GM10847 (cell line): ENCODE data around the gene KSR2.

Source experiments
- POLR2A ChIP-seq: IDR thresholded peaks from 2 replicates; pipeline ENCODE4 v1.6.1; 2011; ENCODE audit not compliant: insufficient read length; ENCODE audit errors: extremely low read depth

Gene KSR2

DNA sequence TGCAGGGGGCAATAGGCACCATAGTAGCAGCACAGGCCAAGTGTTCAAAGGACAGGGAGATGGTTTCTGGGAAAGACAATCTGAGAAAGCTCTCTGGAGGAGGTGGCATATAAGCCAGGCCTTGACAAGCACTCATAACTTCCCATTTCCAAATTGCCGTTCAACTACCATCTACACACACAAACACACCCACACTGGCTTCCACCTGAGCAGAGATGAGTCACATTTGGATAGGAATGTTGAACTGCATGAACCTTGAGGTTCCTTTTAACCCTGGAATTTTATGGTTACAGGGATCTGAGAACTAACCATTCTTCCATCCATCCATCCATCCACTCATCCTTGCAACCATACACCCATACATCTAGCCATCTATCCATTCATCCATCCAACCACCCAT, 86.6 kb downstream of the KSR2 start:
- no peak for TF ChIP-seq POLR2A

DNA sequence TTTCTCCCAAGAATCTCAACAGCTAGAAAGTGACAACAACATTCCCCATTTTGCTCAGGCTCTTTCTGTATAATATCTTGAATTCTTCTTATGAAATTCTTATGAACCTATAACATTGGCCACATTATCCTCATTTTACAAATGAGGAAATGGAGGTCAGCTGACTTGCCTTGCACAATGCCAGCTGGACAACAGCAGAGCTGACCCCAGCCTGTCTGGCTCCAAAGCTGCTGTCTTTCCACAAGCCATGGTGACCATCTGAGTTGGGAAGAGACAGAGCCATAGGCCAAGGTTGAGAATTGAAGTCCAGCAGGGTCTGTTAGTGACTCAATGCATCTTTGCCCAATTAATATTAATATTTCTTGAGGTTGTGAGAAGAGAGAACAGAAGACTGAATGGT, 87.3 kb downstream of the KSR2 start:
- TF ChIP-seq POLR2A, result no peak

DNA sequence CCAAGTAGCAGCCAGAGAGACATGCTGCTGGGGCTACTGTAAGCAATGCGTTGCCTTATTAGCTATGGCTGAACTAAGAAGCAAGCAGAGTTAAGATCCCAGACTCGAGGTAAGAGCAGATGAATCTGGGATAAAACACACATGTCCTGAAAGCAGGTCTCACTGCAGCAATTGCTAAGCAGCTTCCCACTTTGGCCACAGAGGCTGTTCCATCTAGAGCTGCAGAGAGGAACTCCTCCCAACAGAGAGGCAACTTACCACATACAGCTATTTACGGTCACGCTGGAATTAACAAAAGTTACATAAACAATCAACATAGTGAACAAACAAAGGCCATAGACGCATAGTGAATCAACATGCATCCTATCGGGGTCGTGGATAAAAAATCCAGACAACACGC, 90.2 kb downstream of the KSR2 start:
- TF ChIP-seq POLR2A, result no peak

DNA sequence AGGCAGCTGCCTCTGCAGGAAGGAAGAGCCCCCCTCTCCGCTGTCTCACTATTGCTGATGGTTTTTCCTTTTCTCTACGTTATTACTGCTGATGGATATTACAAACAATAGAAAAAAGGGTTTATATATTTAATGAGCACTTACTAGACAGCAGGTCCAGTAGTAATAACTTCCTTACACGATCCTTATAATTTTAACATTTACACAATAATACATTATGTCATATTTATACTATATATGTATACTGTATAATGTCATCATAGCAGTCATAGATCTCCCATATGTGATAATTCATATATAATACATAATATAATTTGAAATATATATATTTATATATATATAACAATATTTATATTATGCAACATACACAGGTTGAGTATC, 92.4 kb downstream of the KSR2 start:
- no peak for TF ChIP-seq POLR2A

DNA sequence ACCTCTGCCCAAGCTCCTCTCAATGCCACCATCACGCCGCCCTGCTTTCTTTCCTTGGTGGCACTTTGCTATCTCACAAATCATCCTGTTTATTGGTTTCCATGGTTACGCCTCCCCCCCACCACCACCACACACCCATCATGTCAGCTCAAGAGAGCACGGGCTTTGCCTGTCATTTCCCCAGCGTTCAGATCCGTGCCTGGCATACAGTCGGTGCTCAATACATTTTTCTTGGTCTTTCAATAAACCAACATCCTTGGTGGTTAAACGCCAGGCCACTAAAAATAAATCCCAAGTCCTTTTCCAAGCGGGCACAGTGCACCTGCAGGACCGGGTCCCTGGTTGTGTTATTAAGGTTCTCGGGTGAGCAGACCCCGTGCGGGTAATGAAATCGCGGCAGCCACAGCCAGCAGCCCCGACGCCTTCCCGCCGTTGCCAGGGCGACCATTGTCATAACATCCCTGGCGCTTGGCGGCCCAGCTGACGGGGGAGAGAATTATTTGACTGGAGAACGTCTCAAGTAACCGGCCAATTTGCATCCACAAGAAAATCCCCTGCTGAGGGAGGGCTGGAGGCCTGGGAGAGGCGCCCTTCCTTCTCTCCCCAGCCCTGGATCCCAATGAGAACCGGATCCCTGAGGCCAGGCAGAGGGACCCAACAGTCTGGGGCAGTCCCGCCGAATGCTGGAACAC, 92.9 kb downstream of the KSR2 start:
- no peak for TF ChIP-seq POLR2A

DNA sequence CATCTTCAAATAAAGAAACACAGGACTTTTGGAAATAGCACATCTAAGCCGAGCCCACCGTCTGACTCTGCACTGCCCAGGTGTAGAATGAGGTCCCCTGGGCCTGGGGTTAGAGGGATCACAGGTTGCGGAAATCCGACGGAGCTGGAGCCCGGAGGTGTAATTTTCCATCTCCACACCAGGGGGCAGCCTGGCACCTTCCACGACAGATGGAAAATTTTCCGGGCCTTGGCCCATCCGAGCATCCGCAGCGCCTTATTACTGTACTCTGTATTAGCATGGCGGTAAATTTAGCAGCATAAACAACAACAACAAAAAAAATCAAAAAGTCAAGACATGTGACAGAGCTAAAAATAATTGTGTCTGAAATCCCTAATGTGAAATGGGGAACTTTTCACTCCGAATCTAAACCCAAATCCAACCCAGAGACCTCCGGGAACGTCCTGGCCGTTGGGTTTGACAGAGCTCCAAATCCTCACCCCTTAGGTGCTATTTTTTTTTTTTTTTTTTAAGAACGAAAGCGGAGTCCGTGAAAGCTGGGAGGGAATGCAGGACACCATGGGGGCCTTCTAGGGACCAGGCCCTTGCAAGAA, 93.9 kb downstream of the KSR2 start:
- TF ChIP-seq POLR2A, result no peak

DNA sequence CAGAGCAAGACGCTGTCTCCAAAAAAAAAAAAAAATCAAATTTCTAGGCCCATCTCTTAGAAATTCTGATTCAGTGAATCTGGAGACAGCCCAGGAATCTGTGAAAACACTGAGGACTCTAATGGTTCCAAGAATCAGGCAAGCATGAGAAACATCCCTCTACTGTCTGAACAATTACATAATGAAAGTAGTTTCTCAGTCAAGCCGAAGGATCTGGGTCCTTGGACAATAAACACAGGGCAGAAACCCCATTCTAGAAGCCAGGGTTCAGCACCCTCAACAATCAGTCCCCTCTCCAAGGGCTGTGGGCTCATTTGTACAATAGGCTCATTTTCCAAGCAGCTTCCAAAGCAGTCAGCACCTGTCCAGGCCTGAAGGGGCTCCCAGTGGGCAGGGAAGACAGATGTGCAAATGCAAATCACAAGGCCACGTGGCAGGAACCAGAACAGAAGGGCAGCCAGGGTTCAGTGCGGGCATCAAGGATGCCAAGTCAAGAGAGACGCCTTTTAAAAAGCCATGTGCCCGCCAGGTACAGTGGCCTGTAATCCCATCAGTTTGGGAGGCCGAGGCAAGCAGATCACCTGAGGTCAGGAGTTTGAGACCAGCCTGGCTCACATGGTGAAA, 96.1 kb downstream of the KSR2 start:
- TF ChIP-seq POLR2A, result no peak

DNA sequence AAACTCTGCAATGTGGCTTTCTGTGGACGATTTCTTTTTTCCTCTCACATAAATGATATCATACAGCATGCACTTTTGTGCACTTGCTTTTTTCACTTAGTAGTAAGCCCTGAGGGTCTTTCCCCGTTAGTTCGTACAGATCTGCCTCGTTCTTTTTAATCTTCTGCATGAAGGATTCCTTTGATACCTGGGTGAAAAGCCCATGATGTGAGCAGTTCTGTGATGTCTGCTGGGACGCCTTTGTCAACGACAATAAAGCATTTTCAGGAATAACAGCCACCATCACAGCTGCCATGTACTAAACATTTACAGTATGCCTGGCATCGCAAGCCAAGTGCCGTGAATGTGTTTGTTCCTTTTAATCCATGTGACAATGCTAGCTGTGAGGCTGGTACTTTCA, 99.2 kb downstream of the KSR2 start:
- no peak for TF ChIP-seq POLR2A

DNA sequence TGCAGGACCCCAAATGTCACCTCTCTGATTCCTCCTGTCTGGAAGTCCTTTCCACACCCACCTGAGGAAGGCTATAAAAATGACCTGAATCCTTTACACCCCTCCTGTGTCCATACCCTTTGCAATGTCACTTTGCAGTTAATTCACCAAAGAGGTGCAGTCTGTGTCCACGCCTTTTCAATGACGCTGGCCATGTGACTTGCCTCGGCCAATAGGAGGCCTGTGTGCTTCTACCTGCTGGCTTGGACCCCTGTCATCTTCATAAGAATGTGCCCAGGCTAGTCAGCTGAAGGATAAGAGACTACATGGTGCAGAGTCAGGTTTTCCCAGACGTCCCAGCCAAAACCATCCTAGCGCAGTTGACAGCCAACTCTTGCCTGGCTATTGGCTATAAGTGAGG, 101.4 kb downstream of the KSR2 start:
- TF ChIP-seq POLR2A, result no peak

DNA sequence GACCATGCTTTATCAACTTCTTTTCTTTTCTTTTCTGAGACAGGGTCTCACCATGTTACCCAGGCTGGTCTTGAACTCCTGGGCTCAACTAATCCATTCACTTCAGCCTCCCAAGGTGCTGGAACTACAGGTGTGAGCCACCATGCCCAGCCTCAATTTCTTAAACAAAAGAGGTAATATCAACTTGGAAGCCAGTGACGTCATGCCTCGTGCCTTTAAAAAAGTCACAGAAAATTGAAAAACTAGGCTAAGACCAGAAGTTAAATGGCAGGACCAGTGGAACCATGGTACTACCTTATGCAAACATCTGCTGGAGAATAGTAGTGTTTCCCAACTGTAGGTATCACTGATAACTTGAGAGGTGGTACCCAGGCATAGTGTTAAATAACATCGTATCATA, 103.3 kb downstream of the KSR2 start:
- no peak for TF ChIP-seq POLR2A

DNA sequence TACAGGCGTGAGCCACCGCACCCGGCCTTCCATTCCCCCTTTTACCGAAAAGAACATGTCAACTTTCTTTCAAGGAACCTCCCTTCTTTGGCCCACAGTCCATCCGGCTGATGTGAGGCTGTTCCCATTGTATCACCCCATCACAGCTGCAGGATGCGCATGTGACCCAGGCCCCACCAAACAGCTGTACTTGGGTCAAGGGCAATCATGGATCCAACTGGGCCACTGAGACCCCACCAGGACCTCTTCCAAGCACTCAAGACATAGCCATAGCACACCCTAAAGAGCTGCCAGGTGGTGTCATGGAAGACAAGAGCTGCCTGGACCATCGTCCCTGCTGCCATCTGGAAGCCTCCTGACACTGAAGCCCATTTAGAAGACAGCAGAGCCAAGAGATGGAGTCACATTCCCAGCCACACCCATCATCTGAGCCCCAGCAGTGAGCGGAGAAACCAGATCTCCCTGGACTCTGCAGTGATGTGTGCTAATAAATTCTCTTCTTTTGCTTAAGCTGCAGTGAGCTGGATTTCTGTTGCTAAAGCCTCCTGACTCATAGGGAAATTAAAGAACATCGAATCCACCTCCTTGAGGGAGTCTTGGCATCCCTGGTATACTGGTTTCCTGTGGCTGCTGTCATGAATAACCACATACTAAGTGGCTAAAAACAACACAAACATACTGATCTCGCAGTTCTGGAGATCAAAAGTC, 105.6 kb downstream of the KSR2 start:
- no peak for TF ChIP-seq POLR2A

DNA sequence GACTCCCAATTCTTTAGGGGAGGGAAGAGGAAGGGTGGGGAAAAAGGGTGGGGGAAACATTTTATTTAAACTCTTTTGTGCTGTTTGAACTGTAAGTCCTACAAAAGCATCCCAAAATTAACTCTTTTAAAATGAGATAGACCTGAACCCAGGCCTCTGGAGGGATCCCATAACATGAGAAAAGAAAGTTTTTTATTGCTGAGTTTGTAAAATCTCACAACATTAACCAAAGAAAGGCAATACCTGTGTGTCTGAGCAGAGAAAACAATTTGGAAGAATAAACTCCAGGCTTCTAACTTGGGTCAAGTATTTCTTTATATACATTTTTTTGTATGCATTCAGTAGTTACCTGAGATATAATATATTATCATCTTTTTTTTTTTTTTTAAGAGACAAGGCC, 107.1 kb downstream of the KSR2 start:
- TF ChIP-seq POLR2A, result no peak

DNA sequence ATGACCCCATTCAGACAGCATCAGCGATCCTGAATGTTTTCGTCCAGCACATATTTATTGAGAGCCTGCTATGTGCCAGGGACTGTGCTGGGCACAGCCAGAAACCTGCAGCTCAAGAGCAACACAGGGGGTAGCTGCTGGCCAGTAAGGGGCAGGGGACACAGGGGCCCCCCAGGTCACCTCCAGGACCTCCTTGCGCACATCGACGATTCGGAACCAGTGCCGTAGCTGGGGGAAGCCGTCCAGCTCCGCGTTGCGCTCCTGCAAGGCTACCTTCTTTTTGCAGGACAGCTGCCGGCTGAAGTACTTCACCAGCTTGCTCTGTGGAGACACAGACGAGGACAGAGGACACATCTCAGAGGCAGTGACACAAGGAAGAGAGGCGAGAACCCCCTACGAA, 108.7 kb downstream of the KSR2 start:
- TF ChIP-seq POLR2A, result no peak

DNA sequence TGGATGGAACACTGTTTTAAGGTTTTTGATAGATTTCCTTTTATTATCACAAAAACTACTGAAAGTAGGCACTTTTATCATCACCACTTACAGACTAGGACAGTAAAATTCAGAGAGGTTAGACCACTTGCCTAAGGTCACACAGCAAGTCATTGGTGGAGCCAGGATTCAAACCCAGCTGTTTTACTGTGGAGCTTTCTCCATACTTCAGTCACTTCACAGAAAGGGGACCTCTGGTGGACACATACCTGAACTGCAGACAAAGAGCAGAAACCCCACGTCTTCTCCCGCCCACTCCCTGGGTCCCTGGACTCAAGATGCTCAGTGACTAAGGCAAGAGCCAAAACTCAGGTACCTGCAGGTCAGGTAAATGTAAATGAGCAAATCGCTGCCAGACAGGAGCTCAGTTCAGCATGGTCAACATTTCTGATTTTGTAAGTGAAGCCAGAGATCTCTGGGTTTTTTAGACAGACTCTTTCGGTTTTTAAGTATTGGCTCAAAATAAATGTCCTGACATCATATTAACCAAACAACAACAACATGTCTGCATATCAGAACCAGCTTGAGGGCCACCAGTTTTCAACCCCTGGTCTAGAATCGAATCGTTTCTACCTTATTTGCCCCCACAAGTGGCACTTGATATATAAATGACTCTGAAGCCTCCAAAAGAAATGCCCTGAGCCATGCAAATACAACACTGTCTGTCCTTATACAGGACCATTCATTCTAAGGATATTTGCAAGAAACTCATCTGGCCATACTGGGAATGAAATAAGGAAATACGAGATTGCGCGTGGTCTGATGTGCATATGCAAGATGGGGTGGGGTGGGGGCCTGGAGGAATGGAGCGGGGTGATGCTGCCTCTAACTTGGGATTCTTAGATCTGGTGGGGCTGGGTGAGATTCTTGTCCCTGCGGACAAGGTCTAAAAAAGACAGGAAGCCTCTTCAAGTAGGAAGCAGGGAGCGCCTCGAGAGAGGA, 110.9 kb downstream of the KSR2 start:
- TF ChIP-seq POLR2A, result no peak

DNA sequence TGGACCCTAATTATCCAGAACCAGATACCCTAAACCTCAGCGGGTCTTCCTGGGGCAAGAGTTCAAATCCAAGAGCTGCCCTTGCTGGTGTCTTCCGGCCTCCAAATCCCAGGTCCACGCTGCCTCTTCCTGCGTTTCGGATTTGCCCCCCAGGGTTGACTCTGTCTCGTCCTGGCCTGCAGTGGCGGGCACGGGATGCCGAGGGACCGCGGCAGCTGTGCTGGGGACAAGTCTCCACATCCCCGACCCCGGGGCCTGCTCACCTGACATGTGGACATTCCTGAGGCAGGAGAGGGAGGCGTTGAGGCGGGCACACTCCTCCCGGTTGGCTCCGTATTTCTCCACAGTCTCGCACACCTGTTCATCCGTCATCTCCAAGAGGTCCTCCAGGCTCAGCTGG, 113.6 kb downstream of the KSR2 start:
- TF ChIP-seq POLR2A, result no peak
